Epithelial cell of proximal tubule (primary cell): ENCODE data around the gene IL12RB2. TPM values are rescaled to one million over a fixed set of nuclear protein-coding genes. Genes with fewer than 3 reads are reported as not detected.

Experiments used
- DNase-seq: peaks from one replicate; pipeline ENCODE4 v3.0.0-alpha.2; 2011; ENCODE audit warnings: low read depth
- H3K4me3 ChIP-seq: 2 replicates; pipeline ENCODE4 v1.5.1; 2011; ENCODE audit warnings: low read depth, mild to moderate bottlenecking, low read length
- total RNA-seq: library from RNA; depleted of rRNA; stranded (reverse); fragments of >200 nt; gene quantifications from 2 replicates; pipeline ENCODE4 v1.2.3, GENCODE V29; 2015
- TF ChIP-seq, protein P1 (sequence below): conservative IDR thresholded peaks from 2 replicates; pipeline ENCODE4 v1.5.1; 2012; ENCODE audit warnings: low read depth, mild to moderate bottlenecking, low read length

Gene IL12RB2
- total RNA-seq, 1 donor from 2014 or later: 1.3 TPM

DNA sequence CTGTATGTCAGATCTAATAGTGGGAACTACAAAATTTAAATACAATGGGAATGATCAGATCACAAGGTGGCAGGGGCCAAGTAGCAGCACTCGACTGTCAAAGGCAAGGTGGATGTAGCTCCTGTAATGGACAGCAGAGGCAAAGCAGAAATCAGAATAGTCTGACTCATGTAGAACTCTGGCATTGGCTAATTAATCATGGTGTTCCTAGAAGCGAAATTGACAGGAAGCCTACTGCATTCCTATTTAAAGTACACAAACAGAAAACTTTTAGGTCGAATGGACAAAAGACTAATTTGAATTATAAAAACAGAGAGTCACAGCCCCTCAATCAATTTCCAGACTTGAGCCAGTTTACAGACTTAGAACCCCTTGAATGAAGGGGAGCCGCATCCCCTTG lies 17.4 kb upstream of the IL12RB2 start:
- no peak overlapping the region for H3K4me3 ChIP-seq
- TF ChIP-seq, protein P1, sequence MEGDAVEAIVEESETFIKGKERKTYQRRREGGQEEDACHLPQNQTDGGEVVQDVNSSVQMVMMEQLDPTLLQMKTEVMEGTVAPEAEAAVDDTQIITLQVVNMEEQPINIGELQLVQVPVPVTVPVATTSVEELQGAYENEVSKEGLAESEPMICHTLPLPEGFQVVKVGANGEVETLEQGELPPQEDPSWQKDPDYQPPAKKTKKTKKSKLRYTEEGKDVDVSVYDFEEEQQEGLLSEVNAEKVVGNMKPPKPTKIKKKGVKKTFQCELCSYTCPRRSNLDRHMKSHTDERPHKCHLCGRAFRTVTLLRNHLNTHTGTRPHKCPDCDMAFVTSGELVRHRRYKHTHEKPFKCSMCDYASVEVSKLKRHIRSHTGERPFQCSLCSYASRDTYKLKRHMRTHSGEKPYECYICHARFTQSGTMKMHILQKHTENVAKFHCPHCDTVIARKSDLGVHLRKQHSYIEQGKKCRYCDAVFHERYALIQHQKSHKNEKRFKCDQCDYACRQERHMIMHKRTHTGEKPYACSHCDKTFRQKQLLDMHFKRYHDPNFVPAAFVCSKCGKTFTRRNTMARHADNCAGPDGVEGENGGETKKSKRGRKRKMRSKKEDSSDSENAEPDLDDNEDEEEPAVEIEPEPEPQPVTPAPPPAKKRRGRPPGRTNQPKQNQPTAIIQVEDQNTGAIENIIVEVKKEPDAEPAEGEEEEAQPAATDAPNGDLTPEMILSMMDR: no peak

DNA sequence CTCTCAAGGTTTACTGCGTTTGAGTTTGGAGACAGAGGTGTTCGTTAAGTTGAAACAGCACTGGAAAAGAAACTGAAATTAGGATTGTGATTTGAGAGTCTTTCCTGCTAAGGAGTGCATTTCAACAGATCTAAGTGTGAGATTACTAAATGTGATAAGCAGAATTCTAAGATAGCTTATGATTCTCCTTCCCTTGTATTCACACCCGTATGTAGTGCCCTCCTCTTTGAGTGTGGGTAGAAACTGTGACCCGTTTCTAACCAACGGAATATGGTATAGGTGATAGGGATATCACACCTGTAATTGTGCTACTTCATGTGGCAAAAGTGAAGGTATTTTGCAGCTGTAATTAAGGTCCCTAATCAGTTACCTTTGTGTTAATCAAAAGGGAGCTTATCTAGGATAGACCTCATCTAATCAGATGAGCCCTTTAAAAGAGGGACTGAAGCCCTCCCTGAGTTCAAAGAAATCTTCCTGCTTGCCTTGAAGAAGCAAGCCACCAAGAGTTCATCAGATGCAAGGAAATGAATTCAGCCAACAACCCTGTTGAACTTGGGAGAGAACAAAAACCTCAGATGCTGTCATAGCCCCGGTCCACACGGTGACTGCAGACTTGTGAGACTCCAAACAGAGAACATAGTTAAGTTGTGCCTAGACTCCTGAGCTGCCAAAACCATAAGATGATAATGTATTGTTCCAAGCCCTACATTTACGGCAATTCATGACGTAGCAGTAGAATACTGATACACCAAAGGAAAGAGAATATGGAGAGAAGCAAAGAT lies 12.6 kb upstream of the IL12RB2 start:
- no peak for DNase-seq
- TF ChIP-seq, protein P1: no peak
- H3K4me3 ChIP-seq: no peak overlapping the region

More for the DNA sequence above, 17.4 kb upstream of the IL12RB2 start:
- DNase-seq: no peak

DNA sequence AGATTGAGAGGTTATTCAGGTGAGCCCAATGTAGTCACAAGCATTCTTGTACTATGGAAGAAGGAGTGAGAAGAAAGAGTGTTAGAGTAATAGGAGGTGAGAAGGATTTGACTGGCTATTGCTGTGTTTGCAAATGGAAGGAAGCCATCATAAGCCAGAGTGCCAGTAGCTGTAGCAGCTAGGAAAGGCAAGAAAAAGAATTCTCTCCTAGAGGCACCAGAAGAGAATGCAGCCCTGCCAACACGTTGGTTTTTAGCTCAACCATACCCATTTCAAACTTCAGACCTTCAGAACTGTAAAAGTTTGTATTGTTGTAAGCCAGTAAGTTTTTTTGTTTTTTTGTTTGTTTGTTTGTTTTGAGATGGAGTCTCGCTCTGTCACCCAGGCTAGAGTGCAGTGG lies 8.9 kb upstream of the IL12RB2 start:
- no peak for DNase-seq
- no peak overlapping the region for H3K4me3 ChIP-seq
- TF ChIP-seq, protein P1: peak; percentile 15

DNA sequence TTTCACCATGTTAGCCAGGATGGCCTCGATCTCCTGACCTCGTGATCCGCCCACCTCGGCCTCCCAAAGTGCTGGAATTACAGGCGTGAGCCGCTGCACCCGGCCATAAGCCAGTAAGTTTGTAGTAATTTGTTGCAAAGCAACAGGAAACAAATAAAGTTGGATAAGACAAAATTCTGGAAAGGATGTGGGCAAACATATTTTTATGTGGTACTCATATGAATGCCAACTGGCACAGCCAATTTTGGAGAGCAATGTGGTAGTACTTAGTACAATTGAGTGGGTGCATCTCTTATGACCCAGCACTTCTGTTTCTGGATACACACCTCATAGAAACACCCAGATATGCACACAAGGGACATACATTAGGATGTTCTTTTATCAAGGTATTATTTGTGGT lies 8.4 kb upstream of the IL12RB2 start:
- no peak for DNase-seq
- no peak overlapping the region for H3K4me3 ChIP-seq
- TF ChIP-seq, protein P1: no peak

DNA sequence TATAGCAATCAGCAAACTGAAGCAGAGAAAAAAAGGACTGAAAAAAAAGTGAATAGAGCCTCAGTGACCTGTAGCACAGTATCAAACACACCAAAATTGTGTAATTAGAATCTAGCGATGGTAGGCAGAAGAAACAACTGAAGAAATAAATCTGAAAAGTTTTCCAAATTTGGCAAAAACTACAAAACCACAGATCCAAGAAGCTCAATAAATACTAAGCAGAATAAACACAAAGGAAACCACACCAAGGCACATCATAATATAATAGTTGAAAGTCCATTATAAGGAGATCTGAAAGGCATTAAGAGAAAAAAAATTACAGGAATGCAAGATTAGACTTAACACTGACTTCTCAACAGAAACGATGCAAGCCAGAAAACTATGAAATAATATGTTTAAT lies 7.1 kb upstream of the IL12RB2 start:
- no peak overlapping the region for H3K4me3 ChIP-seq
- TF ChIP-seq, protein P1: no peak
- no peak for DNase-seq

DNA sequence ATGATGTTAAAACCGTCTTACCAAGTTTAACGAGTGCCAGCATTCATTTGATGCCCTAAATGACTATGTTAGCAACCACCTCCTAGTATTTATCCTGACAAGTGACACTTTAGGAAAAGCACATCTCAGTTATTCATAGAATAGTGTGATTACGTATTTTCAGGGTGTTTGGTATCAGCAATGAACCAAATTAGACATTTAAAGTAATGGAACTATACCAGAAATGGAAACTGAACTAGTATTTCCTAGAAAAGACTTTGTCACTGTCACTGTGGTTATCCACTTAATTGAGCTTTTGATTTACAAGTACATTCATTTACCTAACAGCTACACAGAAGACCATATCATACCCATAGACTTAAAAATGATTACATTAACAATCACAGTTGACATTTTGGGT lies 3.6 kb upstream of the IL12RB2 start:
- no peak for DNase-seq
- no peak overlapping the region for H3K4me3 ChIP-seq
- TF ChIP-seq, protein P1: no peak

DNA sequence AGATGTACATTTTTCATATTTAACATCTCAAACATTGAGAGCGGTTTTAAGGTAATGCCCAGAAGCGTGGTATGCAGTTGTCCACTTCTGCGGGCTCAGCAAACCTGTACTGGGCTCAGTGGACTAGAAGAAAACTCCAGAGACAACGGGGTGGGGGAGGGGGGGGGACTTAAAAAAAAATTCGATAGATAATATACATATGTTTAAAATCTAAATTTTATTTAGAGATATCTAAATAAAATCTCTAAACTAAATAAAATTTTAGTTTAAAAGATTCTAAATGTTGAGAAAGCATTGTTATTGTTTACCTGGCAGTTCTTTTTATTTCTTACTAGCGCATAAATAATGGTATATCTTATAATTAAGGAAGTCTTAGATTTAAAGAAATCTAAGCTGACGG lies 1.1 kb upstream of the IL12RB2 start:
- DNase-seq: no peak

More for the DNA sequence above, 1.1 kb upstream of the IL12RB2 start:
- H3K4me3 ChIP-seq: no peak overlapping the region
- TF ChIP-seq, protein P1: no peak
